ENCODE measurements around the gene C4orf50.

Gene C4orf50

GRCh38 chr4:5887361-5888221, 130.6 kb downstream of the C4orf50 start:
- in situ Hi-C loops (cut with HindIII; ENCODE audit: low pct_unique_long_range_greater_than_20kb, low sequenced_read_pairs), result no loop called here
- no peak for DNase-seq (ENCODE audit: low read depth in 1 of 2, low spot score in 1 of 2)
- no peak for TF ChIP-seq JUND (IDR thresholded peaks at IDR 0.05; ENCODE audit: low read depth)

- TF ChIP-seq JUND (IDR thresholded peaks at IDR 0.05; ENCODE audit: low read depth), result no peak
- in situ Hi-C loops (cut with HindIII; ENCODE audit: low pct_unique_long_range_greater_than_20kb, low sequenced_read_pairs), result no loop called here
- no peak for DNase-seq (ENCODE audit: low read depth in 1 of 2, low spot score in 1 of 2)
Observed at GRCh38 chr4:5887011-5887360, 131.2 kb downstream of the C4orf50 start.

- in situ Hi-C loops (cut with HindIII; ENCODE audit: low pct_unique_long_range_greater_than_20kb, low sequenced_read_pairs), result no loop called here
- no peak for TF ChIP-seq JUND (IDR thresholded peaks at IDR 0.05; ENCODE audit: low read depth)
- no peak for DNase-seq (ENCODE audit: low read depth in 1 of 2, low spot score in 1 of 2)
Observed at GRCh38 chr4:5885733-5886132, 132.5 kb downstream of the C4orf50 start.

DNA sequence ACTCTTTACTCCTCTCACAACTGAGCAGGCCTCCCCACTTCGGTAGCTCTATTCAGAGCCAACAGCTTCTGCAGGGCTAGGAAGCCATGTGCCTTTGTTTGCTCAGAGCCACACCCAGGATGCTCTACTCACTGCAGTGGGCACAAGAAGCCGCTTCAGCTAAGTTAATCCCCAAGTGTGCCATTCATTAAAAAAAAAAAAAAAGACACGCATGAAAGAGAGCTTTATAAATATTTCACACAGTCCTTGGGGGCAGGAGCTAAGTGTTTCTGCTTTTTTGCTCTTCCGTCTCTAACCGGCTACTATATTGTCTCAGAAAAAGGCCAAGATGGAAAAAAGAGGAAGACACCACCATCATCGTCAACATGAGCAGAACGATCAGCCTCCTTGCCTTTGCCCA, 133.4 kb downstream of the C4orf50 start:
- no peak for TF ChIP-seq JUND (IDR thresholded peaks at IDR 0.05; ENCODE audit: low read depth)
- DNase-seq (ENCODE audit: low read depth in 1 of 2, low spot score in 1 of 2), result no peak
- in situ Hi-C loops (cut with HindIII; ENCODE audit: low pct_unique_long_range_greater_than_20kb, low sequenced_read_pairs), result no loop called here

DNA sequence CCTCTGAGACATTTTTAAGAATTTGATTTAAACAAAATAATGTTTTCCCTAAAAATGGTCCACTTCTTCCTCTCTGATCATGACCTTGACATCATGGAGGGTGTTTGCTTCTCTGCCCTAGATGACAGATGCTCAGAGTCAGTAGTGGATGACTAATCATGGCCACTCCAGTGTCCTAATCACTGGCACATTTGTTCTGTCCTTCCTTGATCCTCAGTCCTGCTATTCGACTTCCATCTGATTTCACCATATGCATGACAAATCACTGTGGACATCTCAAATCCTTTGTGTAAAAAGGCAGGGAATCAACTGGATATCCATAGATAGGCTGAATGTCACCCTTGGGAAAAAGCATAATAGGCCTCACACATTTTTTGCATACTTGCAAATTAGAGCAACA, 134.3 kb downstream of the C4orf50 start:
- no peak for DNase-seq (ENCODE audit: low read depth in 1 of 2, low spot score in 1 of 2)
- no peak for TF ChIP-seq JUND (IDR thresholded peaks at IDR 0.05; ENCODE audit: low read depth)
- in situ Hi-C loops (cut with HindIII; ENCODE audit: low pct_unique_long_range_greater_than_20kb, low sequenced_read_pairs), result no loop called here

- DNase-seq (ENCODE audit: low read depth in 1 of 2, low spot score in 1 of 2), result no peak
- in situ Hi-C loops (cut with HindIII; ENCODE audit: low pct_unique_long_range_greater_than_20kb, low sequenced_read_pairs), result no loop called here
- TF ChIP-seq JUND (IDR thresholded peaks at IDR 0.05; ENCODE audit: low read depth), result no peak
Observed at GRCh38 chr4:5882947-5883346, 135.3 kb downstream of the C4orf50 start.

DNA sequence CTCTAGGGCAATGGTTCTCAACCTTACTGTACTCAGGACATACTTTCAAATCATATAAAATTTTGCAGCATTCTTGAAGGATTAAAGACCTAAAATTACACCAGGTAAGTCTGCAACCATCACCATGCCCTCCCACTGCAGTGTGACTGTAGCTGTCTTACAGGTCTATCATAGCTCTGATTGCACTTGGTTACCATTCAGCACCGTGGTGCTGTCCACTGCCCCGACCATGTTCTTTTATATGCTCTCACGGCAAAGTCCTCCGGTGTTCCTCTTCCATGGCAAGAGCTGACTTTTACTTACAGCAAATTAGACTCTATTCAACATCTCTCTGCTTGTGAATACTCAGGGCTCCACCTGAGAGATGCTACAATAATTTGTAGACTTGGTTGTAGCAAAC, 136.9 kb downstream of the C4orf50 start:
- TF ChIP-seq JUND (IDR thresholded peaks at IDR 0.05; ENCODE audit: low read depth), result no peak
- peak in 1 of 2 experiments; percentile 62 for DNase-seq (ENCODE audit: low read depth in 1 of 2, low spot score in 1 of 2)
- in situ Hi-C loops (cut with HindIII; ENCODE audit: low pct_unique_long_range_greater_than_20kb, low sequenced_read_pairs), result no loop called here

- no peak for TF ChIP-seq JUND (IDR thresholded peaks at IDR 0.05; ENCODE audit: low read depth)
- in situ Hi-C loops (cut with HindIII; ENCODE audit: low pct_unique_long_range_greater_than_20kb, low sequenced_read_pairs), result no loop called here
- no peak for DNase-seq (ENCODE audit: low read depth in 1 of 2, low spot score in 1 of 2)
Observed at GRCh38 chr4:5878359-5878758, 139.9 kb downstream of the C4orf50 start.

- no peak for DNase-seq (ENCODE audit: low read depth in 1 of 2, low spot score in 1 of 2)
- in situ Hi-C loops (cut with HindIII; ENCODE audit: low pct_unique_long_range_greater_than_20kb, low sequenced_read_pairs), result no loop called here
Observed at GRCh38 chr4:5877392-5877791, 140.8 kb downstream of the C4orf50 start.

GRCh38 chr4:5874811-5875449, 143.3 kb downstream of the C4orf50 start:
- peak in 1 of 2 experiments; percentile 52 for DNase-seq (ENCODE audit: low read depth in 1 of 2, low spot score in 1 of 2)
- in situ Hi-C loops (cut with HindIII; ENCODE audit: low pct_unique_long_range_greater_than_20kb, low sequenced_read_pairs), result no loop called here
- TF ChIP-seq JUND (IDR thresholded peaks at IDR 0.05; ENCODE audit: low read depth), result no peak

More at GRCh38 chr4:5877392-5877791, 140.8 kb downstream of the C4orf50 start:
- TF ChIP-seq JUND (IDR thresholded peaks at IDR 0.05; ENCODE audit: low read depth), result no peak

DNA sequence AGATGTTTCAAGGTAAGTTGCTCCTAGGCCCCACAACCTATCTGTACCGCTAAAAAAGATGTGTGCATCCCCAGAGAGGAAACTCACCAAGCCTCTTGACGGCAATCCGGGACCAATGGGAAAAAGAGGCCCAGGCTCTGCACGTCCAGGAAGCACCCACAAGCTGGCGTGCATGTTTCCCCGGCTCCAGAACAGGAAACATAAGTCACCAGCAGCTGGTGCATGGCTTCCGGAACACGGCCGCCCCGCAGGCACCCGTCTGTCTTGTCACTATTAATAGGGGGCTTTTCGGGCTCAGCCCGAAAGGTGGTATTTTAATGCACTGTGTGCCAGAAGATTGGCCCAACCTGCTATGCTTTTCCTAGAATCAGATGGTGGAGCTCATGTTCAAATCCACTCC, 147.5 kb downstream of the C4orf50 start:
- TF ChIP-seq JUND (IDR thresholded peaks at IDR 0.05; ENCODE audit: low read depth), result no peak
- no peak for DNase-seq (ENCODE audit: low read depth in 1 of 2, low spot score in 1 of 2)
- in situ Hi-C loops (cut with HindIII; ENCODE audit: low pct_unique_long_range_greater_than_20kb, low sequenced_read_pairs), result no loop called here

DNA sequence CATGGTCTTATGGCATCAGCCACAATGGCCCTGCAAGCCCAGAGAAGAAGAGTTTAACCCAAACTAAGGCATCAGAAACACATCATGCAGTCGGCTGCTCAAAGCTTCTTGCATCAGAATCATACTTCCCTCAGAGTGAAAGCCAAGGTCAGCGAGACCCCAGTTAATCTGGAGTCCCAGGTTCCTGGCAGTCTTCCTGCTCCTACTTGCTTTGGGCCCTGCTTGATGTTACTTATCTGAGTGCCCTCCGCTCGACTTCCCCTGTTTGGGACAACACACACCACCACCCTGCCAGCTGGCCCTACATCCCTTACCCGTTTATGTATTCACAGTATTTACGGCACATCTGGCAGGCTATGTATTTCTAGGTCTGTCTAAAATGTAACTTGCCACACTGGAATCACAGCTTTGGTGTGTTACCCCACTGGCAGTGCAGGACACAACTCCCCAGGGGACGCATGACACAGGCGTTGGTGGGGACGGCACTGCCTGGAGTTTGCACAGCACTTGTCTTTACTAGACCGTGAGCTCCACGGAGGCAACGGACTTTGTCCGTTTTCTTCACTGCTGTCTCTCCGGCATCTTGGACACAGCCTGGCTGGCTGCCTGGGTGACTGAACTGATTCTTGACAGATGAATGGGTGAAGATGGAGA, 148.1 kb downstream of the C4orf50 start:
- no peak for DNase-seq (ENCODE audit: low read depth in 1 of 2, low spot score in 1 of 2)
- in situ Hi-C loops (cut with HindIII; ENCODE audit: low pct_unique_long_range_greater_than_20kb, low sequenced_read_pairs), result no loop called here
- no peak for TF ChIP-seq JUND (IDR thresholded peaks at IDR 0.05; ENCODE audit: low read depth)

DNA sequence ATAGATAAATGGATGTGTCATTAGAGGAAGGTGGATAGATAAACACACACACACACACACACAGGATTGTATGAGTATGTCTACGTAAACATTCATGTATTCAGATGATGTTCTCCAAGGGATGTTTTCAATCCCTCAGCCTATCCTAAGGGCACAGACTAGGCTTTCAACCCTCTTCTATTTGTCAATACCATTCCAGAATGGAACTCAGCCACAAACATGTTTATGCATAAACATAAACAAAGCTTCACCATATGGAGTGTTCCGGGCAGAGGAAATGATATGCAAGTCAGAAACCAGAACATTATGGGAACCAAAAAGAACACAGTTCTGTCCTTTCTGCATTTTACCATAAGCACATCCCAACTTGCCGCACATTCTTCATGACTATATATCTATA, 150.4 kb downstream of the C4orf50 start:
- in situ Hi-C loops (cut with HindIII; ENCODE audit: low pct_unique_long_range_greater_than_20kb, low sequenced_read_pairs), result no loop called here
- TF ChIP-seq JUND (IDR thresholded peaks at IDR 0.05; ENCODE audit: low read depth), result no peak
- DNase-seq (ENCODE audit: low read depth in 1 of 2, low spot score in 1 of 2), result no peak
